Metanephros (tissue), 2 donors: Measurements from ENCODE around the gene KCNE3. TPM values are rescaled to one million over a fixed set of nuclear protein-coding genes. Genes with fewer than 3 reads are reported as not detected.

Experiments
- small RNA-seq: library from RNA; depleted of rRNA; stranded (forward); fragments of <200 nt; gene quantifications from one replicate; pipeline ENCODE3, GENCODE V24; 2014; ENCODE audit warnings: low replicate concordance
- total RNA-seq: library from RNA; depleted of rRNA; stranded (reverse); fragments of >200 nt; gene quantifications from one replicate; pipeline ENCODE4 v1.2.3, GENCODE V29; 2014

The KCNE3 gene, protein sequence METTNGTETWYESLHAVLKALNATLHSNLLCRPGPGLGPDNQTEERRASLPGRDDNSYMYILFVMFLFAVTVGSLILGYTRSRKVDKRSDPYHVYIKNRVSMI
- 18.6 TPM for total RNA-seq

DNA sequence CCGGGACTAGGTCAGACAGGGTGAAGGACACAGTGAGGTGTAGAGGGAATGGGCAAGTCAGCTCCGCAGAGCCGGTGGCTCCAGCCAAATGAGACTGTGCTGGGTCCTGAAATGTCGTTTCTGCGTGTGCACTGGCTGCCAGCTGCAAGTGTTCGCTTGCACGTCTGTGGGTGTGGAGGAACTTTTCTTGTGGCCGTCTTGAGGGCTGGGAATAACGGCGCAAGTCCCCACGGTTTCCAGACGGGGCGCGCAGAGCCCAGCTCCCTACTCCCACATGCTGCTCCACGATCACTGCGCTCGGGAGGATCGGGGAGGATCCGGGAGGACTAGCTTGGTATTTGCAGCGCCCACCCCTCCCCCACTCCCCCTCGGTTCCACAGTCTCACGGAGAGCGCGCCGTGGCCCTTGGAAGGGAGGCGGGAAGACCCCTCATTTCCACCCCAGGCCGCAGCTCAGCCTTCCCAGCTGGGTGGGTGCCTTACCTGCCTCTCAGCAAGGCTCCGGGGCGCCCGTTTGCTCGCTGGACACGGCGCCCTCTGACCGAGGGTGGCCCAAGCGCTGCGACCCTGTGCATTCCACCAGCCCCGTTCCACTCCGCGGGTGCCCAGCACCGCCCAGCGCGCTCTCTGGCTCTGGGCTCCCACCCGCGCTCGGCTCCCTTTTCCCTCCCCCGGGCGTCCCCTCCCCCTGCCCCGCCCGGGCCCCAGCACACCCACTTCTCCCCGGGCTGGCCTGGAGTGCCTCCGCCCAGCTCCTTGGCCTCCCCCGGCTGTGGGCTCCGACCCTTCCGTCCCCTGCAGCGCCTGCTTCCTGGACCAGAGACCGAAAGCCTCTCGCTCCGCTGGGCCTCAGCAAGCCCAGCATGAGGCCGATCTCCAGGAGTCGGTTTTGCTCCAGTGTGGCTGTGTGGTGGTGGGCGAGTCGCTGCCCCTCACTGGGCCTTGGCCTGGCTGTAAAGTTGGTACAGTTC lies at the start of gene KCNE3:
TSS of gene KCNE3 (minus strand) at position 634 of the 970 bp plus-strand sequence. CDS start 9,986 bp downstream, outside the sequence.

DNA sequence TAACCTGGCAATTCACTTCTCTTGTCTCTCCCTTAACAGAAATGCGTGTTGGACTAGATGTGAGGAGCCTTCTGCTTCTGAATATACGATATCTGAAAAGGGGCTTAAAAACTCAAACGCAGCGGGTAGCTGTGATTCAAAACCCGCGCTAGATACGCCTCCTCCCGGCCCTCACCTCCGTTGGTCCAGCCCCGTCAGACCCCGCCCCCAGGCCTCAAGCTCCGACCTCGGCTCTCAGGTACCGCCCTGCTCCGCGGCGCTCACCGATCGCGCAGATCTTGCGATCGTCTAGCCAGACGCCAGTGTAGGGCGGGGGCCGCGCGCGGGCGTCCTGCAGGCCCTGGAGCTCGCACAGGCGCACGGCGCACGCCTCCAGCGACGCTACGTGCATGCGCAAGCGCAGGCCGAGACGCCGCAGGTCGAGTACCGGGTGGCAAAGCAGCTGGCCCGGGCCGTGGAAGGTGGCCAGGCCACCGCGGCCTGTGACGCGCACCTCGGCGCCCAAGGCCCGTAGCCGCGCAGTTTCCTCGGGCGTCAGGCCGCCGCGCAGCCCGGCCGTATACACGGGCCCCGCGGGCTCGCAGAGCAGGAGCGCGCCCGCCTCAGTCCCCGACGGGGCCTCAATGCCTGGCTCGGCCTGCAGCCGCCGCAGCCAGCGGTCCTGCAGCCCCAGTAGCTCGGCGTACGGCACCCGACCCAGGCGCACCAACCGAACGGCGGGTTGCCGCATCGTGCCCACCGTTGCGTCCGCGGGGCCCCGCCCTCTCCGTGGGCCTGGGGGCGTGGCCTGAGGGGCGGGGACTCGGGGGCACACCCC lies 25.8 kb upstream of the KCNE3 start, which contains the start of gene LIPT2:
TSS of gene LIPT2 (minus strand) at position 751 of the 817 bp plus-strand sequence. CDS start at position 730, 21 bp downstream.

Small RNA genes lying within 50 kb of the gene (small RNA-seq; reads per million reads assigned to genes)
- not detected for gene CYCSP27

Other genes with a start within 250 kb of the KCNE3 start
- 0.58 TPM for gene P4HA3, start 155.9 kb downstream of the KCNE3 start, total RNA-seq
- gene PGM2L1, start 69.1 kb downstream of the KCNE3 start, total RNA-seq, result 6.0 TPM
- 13.0 TPM for gene LIPT2, start 26.2 kb upstream of the KCNE3 start, total RNA-seq
- 19.8 TPM for gene POLD3, start 125.0 kb upstream of the KCNE3 start, total RNA-seq